Astrocyte (in vitro differentiated cells and primary cell): ENCODE measurements around the gene CYP3A4. TPM values are rescaled to one million over a fixed set of nuclear protein-coding genes. Genes with fewer than 3 reads are reported as not detected.

Experiments
- DNase-seq: peaks from one replicate; pipeline ENCODE4 v3.0.0-alpha.2; 2010; ENCODE audit warnings: low read depth
- FAIRE-seq: peaks from 2 replicates; lab custom pipeline; 2011; peaks lifted over from hg19 to GRCh38; lab: Jason Lieb, UNC
- H2AFZ ChIP-seq: 2 replicates; pipeline ENCODE4 v1.6.0; 2012; ENCODE audit warnings: low read depth, low read length, inconsistent platforms
- H3K27ac ChIP-seq: 2 replicates; pipeline ENCODE4 v1.5.1; 2011; ENCODE audit warnings: low read depth, low read length, inconsistent platforms
- H3K27me3 ChIP-seq: 2 replicates; pipeline ENCODE4 v1.6.0; 2011; ENCODE audit warnings: low read length, inconsistent platforms; ENCODE audit not compliant: insufficient read depth
- H3K36me3 ChIP-seq: 2 replicates; pipeline ENCODE4 v1.5.1; 2011; ENCODE audit warnings: low read length, inconsistent platforms; ENCODE audit not compliant: insufficient read depth
- H3K4me1 ChIP-seq: 2 replicates; pipeline ENCODE4 v1.5.1; 2011; ENCODE audit warnings: low read length, inconsistent platforms; ENCODE audit not compliant: insufficient read depth
- H3K4me2 ChIP-seq: 2 replicates; pipeline ENCODE4 v1.6.0; 2012; ENCODE audit warnings: low read length, inconsistent platforms
- H3K4me3 ChIP-seq: 2 replicates; pipeline ENCODE4 v1.5.1; 2011; ENCODE audit warnings: low read depth, mild to moderate bottlenecking, low read length, inconsistent platforms; ENCODE audit not compliant: insufficient read depth
- H3K79me2 ChIP-seq: 2 replicates; pipeline ENCODE4 v1.6.0; 2012; ENCODE audit warnings: mild to moderate bottlenecking, low read length, inconsistent platforms; ENCODE audit not compliant: insufficient read depth
- H3K9ac ChIP-seq: 2 replicates; pipeline ENCODE4 v1.6.0; 2012; ENCODE audit warnings: mild to moderate bottlenecking, low read length, inconsistent platforms
- H3K9me3 ChIP-seq: 2 replicates; pipeline ENCODE4 v1.5.1; 2012; ENCODE audit warnings: low read depth, mild to moderate bottlenecking, low read length, inconsistent platforms; ENCODE audit not compliant: insufficient read depth
- H4K20me1 ChIP-seq: 2 replicates; pipeline ENCODE4 v1.6.0; 2012; ENCODE audit warnings: low read length, inconsistent platforms; ENCODE audit not compliant: insufficient read depth
- H3K27ac Mint-ChIP-seq: one replicate; pipeline ENCODE4 v1.8.0; 2021; ENCODE audit warnings: mild to moderate bottlenecking, mixed read lengths; ENCODE audit not compliant: unreplicated experiment
- H3K27me3 Mint-ChIP-seq: one replicate; pipeline ENCODE4 v1.8.0; 2021; ENCODE audit warnings: low read depth, mixed read lengths; ENCODE audit not compliant: unreplicated experiment
- H3K36me3 Mint-ChIP-seq: one replicate; pipeline ENCODE4 v1.8.0; 2021; ENCODE audit warnings: low read depth, mixed read lengths; ENCODE audit not compliant: unreplicated experiment
- H3K4me1 Mint-ChIP-seq: one replicate; pipeline ENCODE4 v1.8.0; 2021; ENCODE audit warnings: low read depth, mixed read lengths; ENCODE audit not compliant: unreplicated experiment
- H3K4me3 Mint-ChIP-seq: one replicate; pipeline ENCODE4 v1.8.0; 2021; ENCODE audit warnings: mild to moderate bottlenecking, moderate library complexity, mixed read lengths; ENCODE audit not compliant: unreplicated experiment
- H3K9me3 Mint-ChIP-seq: one replicate; pipeline ENCODE4 v1.8.0; 2021; ENCODE audit warnings: mild to moderate bottlenecking, mixed read lengths; ENCODE audit not compliant: unreplicated experiment
- EZH2 ChIP-seq: IDR thresholded peaks from 2 replicates; pipeline ENCODE4 v1.6.1; 2012; ENCODE audit warnings: mild to moderate bottlenecking, low read length, inconsistent platforms; ENCODE audit not compliant: insufficient read depth
- total RNA-seq: library from RNA; stranded (reverse); gene quantifications from 2 replicates; pipeline ENCODE4 v1.2.1, GENCODE V29; 2021
- TF ChIP-seq, protein P1 (sequence below): IDR thresholded peaks from 2 replicates; pipeline ENCODE4 v1.5.1; 2011; ENCODE audit warnings: low read depth, mild to moderate bottlenecking, inconsistent platforms, low read length, moderate library complexity; ENCODE audit not compliant: insufficient read depth

The CYP3A4 gene
- total RNA-seq, 1 donor from 2014 or later: not detected

DNA sequence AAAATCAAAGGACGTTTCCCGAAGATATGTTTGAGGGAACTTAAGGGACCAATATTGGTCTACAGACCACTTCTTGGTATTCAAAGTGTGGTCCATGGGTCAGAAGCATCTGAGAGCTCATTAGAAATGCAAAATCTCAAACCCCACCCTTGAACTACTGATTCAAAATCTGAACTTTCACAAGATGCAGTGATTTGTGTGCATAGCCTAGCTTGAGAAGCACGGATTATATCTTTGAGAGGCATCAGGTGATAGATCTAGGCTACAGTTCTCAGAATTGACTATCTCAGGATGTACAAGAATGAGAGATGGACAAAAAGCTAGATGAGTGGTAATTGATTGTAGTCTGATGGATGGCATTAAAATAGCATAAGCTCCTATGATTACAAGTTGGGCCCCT is 19.5 kb downstream of the CYP3A4 start:
- TF ChIP-seq, protein P1, sequence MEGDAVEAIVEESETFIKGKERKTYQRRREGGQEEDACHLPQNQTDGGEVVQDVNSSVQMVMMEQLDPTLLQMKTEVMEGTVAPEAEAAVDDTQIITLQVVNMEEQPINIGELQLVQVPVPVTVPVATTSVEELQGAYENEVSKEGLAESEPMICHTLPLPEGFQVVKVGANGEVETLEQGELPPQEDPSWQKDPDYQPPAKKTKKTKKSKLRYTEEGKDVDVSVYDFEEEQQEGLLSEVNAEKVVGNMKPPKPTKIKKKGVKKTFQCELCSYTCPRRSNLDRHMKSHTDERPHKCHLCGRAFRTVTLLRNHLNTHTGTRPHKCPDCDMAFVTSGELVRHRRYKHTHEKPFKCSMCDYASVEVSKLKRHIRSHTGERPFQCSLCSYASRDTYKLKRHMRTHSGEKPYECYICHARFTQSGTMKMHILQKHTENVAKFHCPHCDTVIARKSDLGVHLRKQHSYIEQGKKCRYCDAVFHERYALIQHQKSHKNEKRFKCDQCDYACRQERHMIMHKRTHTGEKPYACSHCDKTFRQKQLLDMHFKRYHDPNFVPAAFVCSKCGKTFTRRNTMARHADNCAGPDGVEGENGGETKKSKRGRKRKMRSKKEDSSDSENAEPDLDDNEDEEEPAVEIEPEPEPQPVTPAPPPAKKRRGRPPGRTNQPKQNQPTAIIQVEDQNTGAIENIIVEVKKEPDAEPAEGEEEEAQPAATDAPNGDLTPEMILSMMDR: no peak
- no peak for TF ChIP-seq EZH2
- Mint-ChIP-seq H3K27me3 (peaks cover 3% of the 10 kb centered on the region), H3K4me3 (no peak overlapping the region), H3K4me1 (peaks cover 13% of the 10 kb centered on the region), H3K27ac (no peak overlapping the region), H3K9me3 (no peaks in the 10 kb centered on the region), H3K36me3 (no peaks in the 10 kb centered on the region)
- DNase-seq (no peak), FAIRE-seq (no peak)
- Histone ChIP-seq H3K4me2 (no peak overlapping the region), H2AFZ (no peak overlapping the region), H4K20me1 (no peaks in the 10 kb centered on the region), H3K4me3 (no peak overlapping the region), H3K27ac (no peak overlapping the region), H3K36me3 (no peaks in the 10 kb centered on the region), H3K79me2 (no peaks in the 10 kb centered on the region), H3K9ac (no peak overlapping the region), H3K9me3 (no peaks in the 10 kb centered on the region), H3K27me3 (peaks cover 8% of the 10 kb centered on the region), H3K4me1 (peaks cover 6% of the 10 kb centered on the region)

DNA sequence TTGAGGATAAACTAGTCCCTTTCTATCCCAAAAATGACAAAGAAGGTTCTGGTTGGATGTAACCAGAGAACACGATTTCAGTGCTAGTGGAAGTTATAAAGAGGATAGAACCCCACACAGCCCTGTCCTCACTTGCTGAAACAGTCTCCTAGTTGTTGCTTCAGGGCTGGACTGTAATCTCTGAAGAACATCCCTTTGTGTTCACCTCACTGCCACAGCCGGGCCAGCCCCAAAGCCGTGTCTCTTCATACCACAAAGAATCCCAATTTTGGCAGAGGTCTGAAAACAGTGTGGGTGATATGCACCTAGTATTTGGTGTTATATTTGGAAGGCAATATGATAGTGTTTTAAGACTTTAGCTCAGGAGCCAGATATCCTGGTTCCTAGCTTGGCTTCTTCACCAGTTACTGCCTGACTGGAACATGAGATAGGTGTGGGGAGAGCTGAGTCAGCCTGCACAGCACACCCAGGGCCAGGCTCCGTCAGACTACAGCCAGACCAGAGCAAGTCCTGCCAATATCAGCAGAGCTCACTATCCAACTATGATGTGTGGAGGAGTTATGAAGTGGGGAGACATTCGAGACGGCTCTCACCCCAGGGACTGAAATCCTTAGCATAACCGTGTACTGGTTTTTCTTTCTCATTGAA is 21.2 kb downstream of the CYP3A4 start:
- Mint-ChIP-seq H3K9me3 (no peaks in the 10 kb centered on the region), H3K4me3 (no peak overlapping the region), H3K4me1 (peaks cover 13% of the 10 kb centered on the region), H3K27ac (peak overlapping the region; percentile 43), H3K36me3 (no peaks in the 10 kb centered on the region), H3K27me3 (peaks cover 2% of the 10 kb centered on the region)
- Histone ChIP-seq H3K9me3 (no peaks in the 10 kb centered on the region), H3K9ac (no peak overlapping the region), H3K36me3 (no peaks in the 10 kb centered on the region), H2AFZ (no peak overlapping the region), H3K4me1 (peaks cover 6% of the 10 kb centered on the region), H3K4me2 (no peak overlapping the region), H3K27me3 (peaks cover 11% of the 10 kb centered on the region), H3K4me3 (no peak overlapping the region), H3K27ac (no peak overlapping the region), H3K79me2 (no peaks in the 10 kb centered on the region), H4K20me1 (no peaks in the 10 kb centered on the region)
- DNase-seq (peak; percentile 82), FAIRE-seq (no peak)
- no peak for TF ChIP-seq EZH2
- TF ChIP-seq, protein P1: no peak

DNA sequence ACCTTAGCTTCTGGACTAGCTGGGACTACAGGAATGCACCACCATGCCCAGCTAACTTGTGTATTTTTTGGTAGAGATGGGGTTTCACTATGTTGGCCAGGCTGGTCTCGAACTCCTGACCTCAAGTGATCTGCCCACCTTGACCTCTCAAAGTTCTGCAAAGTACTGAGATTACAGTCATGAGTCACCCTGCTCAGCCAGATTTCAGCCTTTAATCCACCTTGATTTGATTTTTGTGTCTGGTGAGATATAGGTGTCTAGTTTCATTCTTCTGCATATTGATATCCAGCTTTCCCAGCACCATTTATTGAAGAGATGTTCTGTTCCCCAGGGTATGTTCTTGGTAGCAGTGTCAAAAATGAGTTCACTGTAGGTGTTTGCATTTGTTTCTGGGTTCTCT is 28.9 kb downstream of the CYP3A4 start:
- Histone ChIP-seq H3K27ac (no peak overlapping the region), H3K27me3 (peaks cover 7% of the 10 kb centered on the region), H3K4me1 (no peaks in the 10 kb centered on the region), H3K9ac (no peak overlapping the region), H3K4me3 (no peak overlapping the region), H3K4me2 (no peak overlapping the region), H2AFZ (no peak overlapping the region), H4K20me1 (no peaks in the 10 kb centered on the region), H3K9me3 (no peaks in the 10 kb centered on the region), H3K36me3 (no peaks in the 10 kb centered on the region), H3K79me2 (no peaks in the 10 kb centered on the region)
- no peak for DNase-seq
- TF ChIP-seq, protein P1: no peak
- no peak for TF ChIP-seq EZH2
- Mint-ChIP-seq H3K27me3 (peaks cover 3% of the 10 kb centered on the region), H3K4me3 (no peak overlapping the region), H3K9me3 (peaks cover 2% of the 10 kb centered on the region), H3K4me1 (peaks cover 9% of the 10 kb centered on the region), H3K27ac (no peak overlapping the region), H3K36me3 (no peaks in the 10 kb centered on the region)
- FAIRE-seq: no peak
